T-cell (primary cell): Measurements from ENCODE around the gene PTPRM. TPM values are rescaled to one million over a fixed set of nuclear protein-coding genes. Genes with fewer than 3 reads are reported as not detected.

ENCODE experiments used
- ATAC-seq, 4 experiments: fragments of 200-7000 bp in 3 of 4; fragments of 150-1000 bp in 1 of 4; cut with Tn5 transposase; replicated peaks in 1 of 4; 1 replicate in 3 of 4; 2 replicates in 1 of 4; pipeline ENCODE4 v1.10.0; 2021; ENCODE audit warnings: moderate library complexity in 3 of 4, mild to moderate bottlenecking in 2 of 4, moderate number of reproducible peaks in 1 of 4
- CTCF ChIA-PET, 2 donors: fragments of 300-600 bp; sonication (Branson Sonifier 250); formaldehyde crosslinking; loops; one replicate each; lab custom pipeline; 2022; ENCODE audit warnings: antibody characterized with exemption in 2 of 2; lab: Charles Lee
- POLR2A ChIA-PET, 2 donors: fragments of 300-600 bp; sonication (Branson Sonifier 250); formaldehyde crosslinking; loops; one replicate each; lab custom pipeline; 2022; ENCODE audit warnings: antibody characterized with exemption in 2 of 2; lab: Charles Lee
- DNase-seq, 35 experiments: peaks; one replicate each; pipeline versions ENCODE4 v3.0.0 to v3.0.0-alpha.2; 2013 to 2023
- H3K27ac ChIP-seq: one replicate; pipeline ENCODE4 v1.5.1; 2013; ENCODE audit warnings: low read length
- H3K27me3 ChIP-seq, 2 experiments: replicated peaks in 1 of 2; 1 replicate in 1 of 2; 2 replicates in 1 of 2; pipeline versions ENCODE4 v1.6.1 to v1.7.0; 2013; ENCODE audit warnings: low read length in 1 of 2, mixed read lengths in 1 of 2; ENCODE audit not compliant: control insufficient read depth in 2 of 2, insufficient read depth in 2 of 2; ENCODE audit errors: extremely low read depth in 1 of 2
- H3K36me3 ChIP-seq, 2 donors: 1 replicate in 1 of 2; 2 replicates in 1 of 2; pipeline versions ENCODE4 v1.6.1 to v1.7.0; 2013; ENCODE audit warnings: low read length in 1 of 2; ENCODE audit not compliant: control insufficient read depth in 2 of 2, insufficient read depth in 1 of 2; ENCODE audit errors: extremely low read depth in 1 of 2
- H3K4me1 ChIP-seq, 2 experiments: 1 replicate in 1 of 2; 2 replicates in 1 of 2; pipeline versions ENCODE4 v1.6.1 to v1.7.0; 2013; ENCODE audit warnings: low read length in 2 of 2, mixed read lengths in 1 of 2; ENCODE audit not compliant: insufficient read depth in 2 of 2, control insufficient read depth in 1 of 2; ENCODE audit errors: extremely low read depth in 1 of 2
- H3K4me3 ChIP-seq, 2 donors: 1 replicate in 1 of 2; 2 replicates in 1 of 2; pipeline versions ENCODE4 v1.5.1 to v1.7.0; 2013; ENCODE audit warnings: mild to moderate bottlenecking in 2 of 2, low read length in 1 of 2, moderate library complexity in 1 of 2; ENCODE audit not compliant: control insufficient read depth in 1 of 2; ENCODE audit errors: extremely low read depth in 1 of 2
- H3K9me3 ChIP-seq: 2 replicates; pipeline ENCODE4 v1.7.0; 2013
- H3K27ac Mint-ChIP-seq, 2 donors: one replicate each; pipeline ENCODE4 v1.8.0; 2020 to 2021; ENCODE audit warnings: mild to moderate bottlenecking in 2 of 2, mixed read lengths in 2 of 2
- H3K27me3 Mint-ChIP-seq, 2 donors: one replicate each; pipeline ENCODE4 v1.8.0; 2021 to 2022; ENCODE audit warnings: mixed read lengths in 2 of 2
- H3K36me3 Mint-ChIP-seq: one replicate; pipeline ENCODE4 v1.8.0; 2021; ENCODE audit warnings: mixed read lengths
- H3K4me1 Mint-ChIP-seq, 3 donors: one replicate each; pipeline ENCODE4 v1.8.0; 2020 to 2022; ENCODE audit warnings: mixed read lengths in 3 of 3, mild to moderate bottlenecking in 1 of 3
- H3K4me3 Mint-ChIP-seq, 3 donors: one replicate each; pipeline ENCODE4 v1.8.0; 2020 to 2022; ENCODE audit warnings: mild to moderate bottlenecking in 3 of 3, mixed read lengths in 3 of 3, moderate library complexity in 3 of 3
- H3K9me3 Mint-ChIP-seq, 3 donors: one replicate each; pipeline ENCODE4 v1.8.0; 2020 to 2022; ENCODE audit warnings: mixed read lengths in 3 of 3
- WGBS: methylation state at CpG from one replicate; pipeline ENCODE4 v1.1.5; 2013; ENCODE audit warnings: missing lambda C conversion rate; ENCODE audit not compliant: insufficient coverage; 5-methylcytosine and 5-hydroxymethylcytosine counted together
- total RNA-seq, 35 experiments: library from RNA in 6 of 35; stranded (reverse) in 6 of 35; fragments of 120-200 nt in 1 of 35; gene quantifications; one replicate each; pipeline versions ENCODE4 v1.2.1 to v1.2.4 and lab custom pipeline; 2013 to 2026

The PTPRM gene
- total RNA-seq, 5 donors from 2014 or later (not counting 1 experiment from before 2014, with no cell fraction given), result 4.1 to 47.4 (median 7.1) TPM

DNA sequence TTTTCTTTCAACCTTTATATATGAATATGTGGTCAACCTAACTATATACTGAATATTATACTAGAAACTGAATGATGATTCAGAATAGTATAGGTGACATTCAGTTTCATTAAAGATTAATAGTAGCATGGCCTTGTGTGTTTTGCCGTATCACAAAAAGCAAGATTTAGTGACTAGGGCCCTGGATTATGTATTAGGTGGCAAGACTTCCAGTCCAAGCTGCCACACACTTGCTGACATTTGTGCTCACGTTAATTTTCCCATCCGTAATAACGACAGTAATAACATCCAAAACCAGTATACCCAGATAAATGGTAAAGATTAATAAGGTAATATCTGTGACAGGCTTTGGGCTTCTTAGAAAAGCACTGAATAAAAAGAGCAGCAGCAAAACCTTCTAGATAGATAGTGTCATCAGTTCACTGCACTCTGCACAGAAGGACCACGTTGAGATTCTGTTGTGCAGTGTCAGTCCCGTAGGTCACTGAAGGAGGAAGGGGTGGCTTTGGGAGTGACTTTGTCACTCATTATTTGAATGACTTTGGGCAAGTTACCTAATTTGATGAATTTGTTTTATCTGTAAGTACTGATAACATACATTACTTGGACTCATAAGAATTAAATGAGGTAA lies 451.7 kb downstream of the PTPRM start:
- ChIA-PET POLR2A (no interaction called here), CTCF (no interaction called here)
- H3K36me3 Mint-ChIP-seq, result no peaks in the 10 kb centered on the region
- no peak overlapping the region for H3K4me3 Mint-ChIP-seq
- H3K36me3 ChIP-seq, result no peaks in the 10 kb centered on the region
- no CpG with 5 or more reads among the region's 6 CpGs for WGBS
- H3K4me1 ChIP-seq, result no peaks in the 10 kb centered on the region
- no peaks in the 10 kb centered on the region for H3K9me3 ChIP-seq
- H3K4me1 Mint-ChIP-seq, result no peaks in the 10 kb centered on the region
- H3K27me3 Mint-ChIP-seq, result no peaks in the 10 kb centered on the region
- DNase-seq (no peak), ATAC-seq (no peak)
- no peak overlapping the region for H3K27ac Mint-ChIP-seq
- H3K9me3 Mint-ChIP-seq, result peaks cover 3 to 5% (median 3%) of the 10 kb centered on the region in 3 donors
- H3K4me3 ChIP-seq, result no peak overlapping the region
- no peak overlapping the region for H3K27ac ChIP-seq
- H3K27me3 ChIP-seq, result no peaks in the 10 kb centered on the region

DNA sequence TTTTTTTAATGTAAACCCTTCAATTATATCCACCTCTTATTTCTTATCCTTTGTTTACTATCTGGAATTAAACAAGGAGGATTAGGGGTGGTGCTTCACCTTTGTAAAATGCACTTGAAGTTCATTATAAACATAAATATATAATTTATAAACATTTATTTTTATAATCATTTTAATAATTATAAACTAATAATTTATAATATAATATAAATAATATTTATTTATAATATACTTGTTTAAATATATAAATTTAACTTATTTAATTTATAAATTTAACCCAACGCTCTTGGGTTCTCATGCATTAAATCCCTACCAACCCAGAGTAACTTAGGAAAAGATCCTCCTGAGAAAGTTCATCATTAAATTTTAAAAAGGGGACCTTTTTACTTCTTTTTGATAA lies 452.5 kb downstream of the PTPRM start:
- no peak overlapping the region for H3K4me3 Mint-ChIP-seq
- H3K36me3 Mint-ChIP-seq, result no peaks in the 10 kb centered on the region
- no peaks in the 10 kb centered on the region for H3K4me1 Mint-ChIP-seq
- no peaks in the 10 kb centered on the region for H3K9me3 ChIP-seq
- no peaks in the 10 kb centered on the region for H3K27me3 Mint-ChIP-seq
- no CpG with 5 or more reads among the region's 1 CpG for WGBS
- H3K36me3 ChIP-seq, result no peaks in the 10 kb centered on the region
- no peak overlapping the region for H3K27ac Mint-ChIP-seq
- H3K9me3 Mint-ChIP-seq, result peaks cover 3 to 4% (median 3%) of the 10 kb centered on the region in 3 donors
- H3K27me3 ChIP-seq, result no peaks in the 10 kb centered on the region
- CTCF ChIA-PET, result no interaction called here
- DNase-seq (no peak), ATAC-seq (no peak)
- POLR2A ChIA-PET, result no interaction called here
- no peak overlapping the region for H3K27ac ChIP-seq
- no peak overlapping the region for H3K4me3 ChIP-seq
- no peaks in the 10 kb centered on the region for H3K4me1 ChIP-seq

DNA sequence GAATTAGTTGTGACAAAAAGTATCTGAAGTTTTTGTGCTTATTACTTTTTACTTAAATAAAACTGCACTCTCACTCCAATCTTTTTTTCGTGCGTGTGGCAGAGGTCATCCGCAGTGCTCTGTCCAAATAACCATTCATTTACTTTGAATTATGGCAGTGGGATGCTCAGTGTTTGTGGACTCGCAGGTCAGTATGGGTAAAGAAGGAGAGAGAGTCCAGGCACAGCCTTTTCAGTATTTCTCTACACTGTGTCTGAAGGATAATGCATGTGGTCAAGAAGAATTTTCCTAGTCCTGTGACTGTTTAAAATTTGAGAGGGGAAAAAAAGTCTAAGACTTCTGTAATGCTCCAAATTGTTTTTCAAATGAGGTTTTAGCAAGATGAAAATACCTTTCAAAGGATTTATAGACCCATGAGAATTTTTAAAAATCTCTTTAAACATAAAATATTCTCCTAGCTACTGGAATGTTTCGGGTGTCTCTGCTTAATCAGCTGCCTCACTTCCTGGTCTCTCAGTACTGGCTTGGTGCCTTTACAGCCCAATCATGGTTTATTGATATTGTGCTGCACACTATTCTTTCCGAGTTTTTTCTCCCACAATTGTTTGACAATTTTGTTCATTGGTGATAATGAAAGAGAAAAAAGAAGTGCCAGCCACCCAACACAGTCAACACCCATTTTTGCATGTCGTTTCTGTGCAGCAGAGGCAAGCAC lies 453.2 kb downstream of the PTPRM start:
- Mint-ChIP-seq H3K4me3 (no peak overlapping the region), H3K9me3 (peaks cover 0 to 3% (median 3%) of the 10 kb centered on the region in 3 donors), H3K4me1 (no peaks in the 10 kb centered on the region), H3K27ac (no peak overlapping the region), H3K27me3 (no peaks in the 10 kb centered on the region), H3K36me3 (no peaks in the 10 kb centered on the region)
- no peak for DNase-seq
- CTCF ChIA-PET, result no interaction called here
- H3K4me1 ChIP-seq, result no peaks in the 10 kb centered on the region
- no peaks in the 10 kb centered on the region for H3K27me3 ChIP-seq
- H3K36me3 ChIP-seq, result no peaks in the 10 kb centered on the region
- no peak overlapping the region for H3K4me3 ChIP-seq
- POLR2A ChIA-PET, result no interaction called here
- H3K27ac ChIP-seq, result no peak overlapping the region
- WGBS, result 80% methylated on average over 1 of the region's 7 CpGs
- ATAC-seq, result no peak
- no peaks in the 10 kb centered on the region for H3K9me3 ChIP-seq

DNA sequence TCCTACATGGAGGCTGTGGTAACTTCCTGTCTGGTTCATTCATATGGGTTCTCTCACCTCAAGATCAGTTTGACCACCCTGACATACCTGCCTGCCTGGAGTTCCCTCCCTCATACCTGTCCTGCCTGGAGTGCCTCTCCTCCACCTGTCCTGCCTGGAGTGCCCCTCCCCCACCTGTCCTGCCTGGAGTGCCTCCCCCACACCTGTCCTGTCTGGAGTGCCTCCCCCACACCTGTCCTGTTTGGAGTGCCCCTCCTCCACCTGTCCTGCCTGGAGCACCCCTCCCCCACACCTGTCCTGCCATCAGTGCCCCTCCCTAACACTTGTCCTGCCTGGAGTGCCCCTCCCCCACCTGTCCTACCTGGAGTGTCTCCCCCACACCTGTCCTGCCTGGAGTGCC lies 461.9 kb downstream of the PTPRM start:
- H3K27ac ChIP-seq, result no peak overlapping the region
- H3K27me3 ChIP-seq, result peaks cover 0 to 3% of the 10 kb centered on the region in 2 experiments
- Mint-ChIP-seq H3K27me3 (no peaks in the 10 kb centered on the region), H3K4me1 (no peaks in the 10 kb centered on the region), H3K9me3 (peaks cover 3 to 6% (median 3%) of the 10 kb centered on the region in 3 donors), H3K27ac (no peak overlapping the region), H3K4me3 (no peak overlapping the region), H3K36me3 (no peaks in the 10 kb centered on the region)
- no peaks in the 10 kb centered on the region for H3K9me3 ChIP-seq
- no peaks in the 10 kb centered on the region for H3K4me1 ChIP-seq
- POLR2A ChIA-PET, result no interaction called here
- ATAC-seq, result no peak
- CTCF ChIA-PET, result no interaction called here
- DNase-seq, result no peak
- no peak overlapping the region for H3K4me3 ChIP-seq
- H3K36me3 ChIP-seq, result no peaks in the 10 kb centered on the region

DNA sequence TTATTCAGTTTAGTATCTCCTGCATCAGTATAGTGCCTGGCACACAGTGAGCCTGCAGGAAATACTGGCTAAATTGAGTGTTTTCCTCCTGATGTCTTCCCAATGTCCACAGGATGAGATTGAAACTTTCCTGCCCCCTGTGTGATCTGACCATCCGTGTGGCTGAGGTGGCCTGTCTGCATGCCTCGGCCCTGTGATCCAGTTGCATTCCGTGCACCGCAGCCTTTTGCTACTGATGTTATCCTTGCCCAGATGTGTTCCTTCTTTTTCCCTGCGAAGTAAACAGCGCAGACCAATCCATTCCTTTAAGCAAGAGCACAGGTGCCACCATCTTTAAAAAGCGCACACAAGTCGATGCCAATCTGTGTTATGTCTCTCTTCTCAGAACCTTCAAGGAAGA lies 462.6 kb downstream of the PTPRM start:
- Histone ChIP-seq H3K36me3 (no peaks in the 10 kb centered on the region), H3K27me3 (peaks cover 0 to 3% of the 10 kb centered on the region in 2 experiments), H3K9me3 (no peaks in the 10 kb centered on the region), H3K27ac (no peak overlapping the region), H3K4me1 (no peaks in the 10 kb centered on the region), H3K4me3 (no peak overlapping the region)
- WGBS, result 95% methylated on average over 6 of the region's 8 CpGs
- no peak for DNase-seq
- ATAC-seq, result no peak
- Mint-ChIP-seq H3K9me3 (peaks cover 3 to 6% (median 5%) of the 10 kb centered on the region in 3 donors), H3K4me1 (no peaks in the 10 kb centered on the region), H3K36me3 (no peaks in the 10 kb centered on the region), H3K27me3 (no peaks in the 10 kb centered on the region), H3K27ac (no peak overlapping the region), H3K4me3 (no peak overlapping the region)
- ChIA-PET CTCF (no interaction called here), POLR2A (no interaction called here)

DNA sequence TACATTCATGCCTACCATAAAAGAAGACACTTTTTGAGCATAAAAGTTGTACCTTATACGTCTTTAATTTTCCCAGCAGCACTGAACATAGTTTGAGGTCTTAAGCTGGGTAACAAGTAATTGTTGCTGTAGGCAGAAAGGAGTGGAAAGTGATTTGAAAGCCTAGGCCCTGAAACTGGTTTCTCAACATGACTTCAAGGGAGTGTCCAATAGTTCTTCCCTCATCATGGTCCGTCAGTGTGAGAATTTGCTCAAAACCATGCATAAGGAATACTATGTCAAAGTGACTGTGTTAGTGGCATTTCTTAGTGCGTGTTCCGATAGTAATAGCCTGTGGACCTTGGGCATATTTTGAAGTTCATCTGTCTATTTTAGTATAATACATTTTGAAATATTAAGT lies 463.1 kb downstream of the PTPRM start:
- Mint-ChIP-seq H3K36me3 (no peaks in the 10 kb centered on the region), H3K27me3 (no peaks in the 10 kb centered on the region), H3K9me3 (peaks cover 3 to 6% (median 5%) of the 10 kb centered on the region in 3 donors), H3K4me3 (no peak overlapping the region), H3K27ac (no peak overlapping the region), H3K4me1 (no peaks in the 10 kb centered on the region)
- Histone ChIP-seq H3K4me3 (no peak overlapping the region), H3K27ac (no peak overlapping the region), H3K4me1 (no peaks in the 10 kb centered on the region), H3K36me3 (no peaks in the 10 kb centered on the region), H3K27me3 (peaks cover 0 to 3% of the 10 kb centered on the region in 2 experiments), H3K9me3 (no peaks in the 10 kb centered on the region)
- ATAC-seq (no peak), DNase-seq (no peak)
- ChIA-PET POLR2A (no interaction called here), CTCF (no interaction called here)
- no CpG with 5 or more reads among the region's 4 CpGs for WGBS
